Panc1 (cell line): Measurements from ENCODE around the gene INPP5F. TPM values are rescaled to one million over a fixed set of nuclear protein-coding genes. Genes with fewer than 3 reads are reported as not detected.
"Not testable (repeated sequence)": the region's sequence is repeated elsewhere in the genome, so short reads cannot be mapped to it uniquely, and the experiment has no call there.

Experiments used
- ATAC-seq: fragments of 200-7000 bp; cut with Tn5 transposase; 2 replicates; pipeline ENCODE4 v1.9.1; 2020; ENCODE audit warnings: mild to moderate bottlenecking, moderate library complexity
- BruUV-seq: library from RNA; stranded (reverse); fragments of 400-500 nt; replicated peaks from 2 replicates; lab custom pipeline; 2021; lab: Mats Ljungman, UMichigan
- CTCF ChIA-PET: fragments of 300-600 bp; sonication (Branson Sonifier 250); formaldehyde crosslinking; loops from one replicate; lab custom pipeline; 2022; ENCODE audit warnings: antibody characterized with exemption; lab: Charles Lee
- POLR2A ChIA-PET: fragments of 300-600 bp; sonication (Branson Sonifier 250); formaldehyde crosslinking; loops from one replicate; lab custom pipeline; 2022; ENCODE audit warnings: antibody characterized with exemption; lab: Charles Lee
- DNase-seq: peaks from one replicate; pipeline ENCODE4 v3.0.0-alpha.2; 2010; ENCODE audit warnings: low read depth, low spot score
- H3K27ac ChIP-seq: 2 replicates; pipeline ENCODE4 v1.5.1; 2011; ENCODE audit warnings: mild to moderate bottlenecking, low read length, inconsistent platforms
- H3K27me3 ChIP-seq: fragments of 200-500 bp; sonication (Bioruptor generic); 2 replicates; pipeline ENCODE4 v1.6.0; 2014; ENCODE audit warnings: low read length, inconsistent platforms; ENCODE audit not compliant: control insufficient read depth, insufficient read depth
- H3K36me3 ChIP-seq: fragments of 200-500 bp; sonication (Bioruptor generic); 2 replicates; pipeline ENCODE4 v1.5.1; 2014; ENCODE audit warnings: inconsistent platforms, mild to moderate bottlenecking, low read length, moderate library complexity; ENCODE audit not compliant: control insufficient read depth, insufficient read depth
- H3K4me1 ChIP-seq: 2 replicates; pipeline ENCODE4 v1.5.1; 2011; ENCODE audit warnings: inconsistent platforms, mild to moderate bottlenecking, low read length, moderate library complexity; ENCODE audit not compliant: control insufficient read depth, insufficient read depth
- H3K4me3 ChIP-seq, 2 experiments: 2 replicates each; pipeline ENCODE4 v1.5.1; 2011 to 2012; ENCODE audit warnings: low read depth in 2 of 2, low read length in 2 of 2, mild to moderate bottlenecking in 2 of 2, inconsistent platforms in 1 of 2, moderate library complexity in 1 of 2
- H3K9me3 ChIP-seq: fragments of 200-500 bp; sonication (Bioruptor generic); 2 replicates; pipeline ENCODE4 v1.5.1; 2014; ENCODE audit warnings: low read depth, mild to moderate bottlenecking, inconsistent platforms, low read length, moderate library complexity; ENCODE audit not compliant: control insufficient read depth, insufficient read depth
- CTCF ChIP-seq: fragments of 450-650 bp; IDR thresholded peaks from 2 replicates; pipeline ENCODE4 v1.5.1; 2017; ENCODE audit warnings: mild to moderate bottlenecking
- POLR2AphosphoS5 ChIP-seq: IDR thresholded peaks from 2 replicates; pipeline ENCODE4 v1.6.1; 2012; ENCODE audit warnings: mild to moderate bottlenecking, low read depth, low read length, moderate library complexity
- REST ChIP-seq, 2 experiments: IDR thresholded peaks; 2 replicates each; pipeline ENCODE4 v1.6.1; 2011 to 2012; ENCODE audit warnings: low read depth in 2 of 2, control low read depth in 1 of 2, low read length in 1 of 2, mild to moderate bottlenecking in 1 of 2, moderate library complexity in 1 of 2; ENCODE audit not compliant: insufficient read depth in 1 of 2
- SIN3A ChIP-seq: IDR thresholded peaks from 2 replicates; pipeline ENCODE4 v1.6.1; 2012; ENCODE audit warnings: low read depth, mild to moderate bottlenecking, low read length, moderate library complexity, borderline replicate concordance; ENCODE audit not compliant: insufficient read depth
- TCF7L2 ChIP-seq: IDR thresholded peaks from 2 replicates; pipeline ENCODE4 v1.6.1; 2011; ENCODE audit warnings: mild to moderate bottlenecking, low read depth, low read length, inconsistent platforms
- in situ Hi-C: cut with HindIII; loops from 2 replicates; pipeline ENCODE4 v1.10.0; 2016; ENCODE audit warnings: low sequenced_read_pairs, low pct_unique_long_range_greater_than_20kb
- intact Hi-C: fragments of 100-400 bp; cut with micrococcal nuclease; formaldehyde crosslinking; loops from one replicate; pipeline ENCODE4 v1.10.0; 2022; ENCODE audit not compliant: unreplicated experiment
- total RNA-seq: library from RNA; stranded (reverse); gene quantifications from one replicate; pipeline ENCODE4 v1.2.1, GENCODE V29; 2021; ENCODE audit not compliant: unreplicated experiment

Gene INPP5F
- total RNA-seq, 1 experiment from 2014 or later: 26.7 TPM

GRCh38 chr10:119710935-119711334 is 14.9 kb upstream of the INPP5F start:
- H3K4me1 ChIP-seq, H3K4me3 ChIP-seq, DNase-seq, intact Hi-C loops, CTCF ChIA-PET, H3K36me3 ChIP-seq, H3K27me3 ChIP-seq, in situ Hi-C loops, POLR2A ChIA-PET, BruUV-seq, ATAC-seq, H3K27ac ChIP-seq, H3K9me3 ChIP-seq: not testable (repeated sequence)

DNA sequence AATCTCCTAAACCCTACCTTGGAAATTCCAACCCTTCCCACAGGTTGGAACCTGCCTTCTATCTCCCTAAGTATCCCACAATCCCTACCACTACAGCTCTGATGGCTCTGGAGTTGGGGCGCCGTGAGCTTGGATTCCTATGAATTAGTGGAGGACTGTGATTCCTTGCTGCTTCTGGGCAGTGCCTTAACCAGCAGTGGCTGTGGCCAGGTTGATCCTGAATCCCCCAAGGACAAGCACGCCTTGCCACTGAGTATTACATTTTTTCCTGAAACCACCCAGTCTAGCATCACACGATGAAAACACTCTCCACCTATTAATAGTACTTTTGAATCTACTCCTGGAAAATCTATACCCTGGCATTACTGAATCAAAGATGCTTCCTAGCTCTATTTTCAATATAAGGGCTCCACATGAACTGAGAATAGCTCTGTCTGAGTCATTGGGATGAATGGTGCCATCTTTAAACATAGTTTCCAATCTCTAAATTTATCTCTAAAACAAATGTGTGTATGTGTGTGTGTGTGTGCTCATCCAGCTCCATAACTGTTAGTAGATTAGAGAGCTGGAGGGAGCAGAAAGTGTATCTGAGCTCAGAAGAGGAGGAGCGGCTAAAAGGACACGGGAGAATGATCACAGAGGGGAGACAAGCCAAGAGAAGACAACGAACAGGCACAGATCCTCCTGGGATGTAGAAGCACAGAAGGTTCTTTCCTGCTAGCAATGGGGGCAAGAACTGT is 11.9 kb upstream of the INPP5F start:
- Histone ChIP-seq H3K9me3 (no peaks in the 10 kb centered on the region), H3K27ac (no peak overlapping the region), H3K4me3 (no peak overlapping the region), H3K27me3 (no peaks in the 10 kb centered on the region), H3K36me3 (no peaks in the 10 kb centered on the region), H3K4me1 (no peaks in the 10 kb centered on the region)
- ATAC-seq: no peak
- BruUV-seq: no TSS peak
- TF ChIP-seq CTCF: no peak
- no peak for TF ChIP-seq TCF7L2
- TF ChIP-seq REST (IDR thresholded peaks at IDR 0.05; ENCODE audit: insufficient read depth in 1 of 2, low read depth in 2 of 2, low read length in 1 of 2): no peak
- TF ChIP-seq SIN3A: no peak
- no peak for TF ChIP-seq POLR2AphosphoS5
- intact Hi-C loops (no loop called here), in situ Hi-C loops (no loop called here)
- DNase-seq: no peak
- CTCF ChIA-PET: no interaction called here
- POLR2A ChIA-PET: interaction anchor here (0.8 kb wide), 1 partner anchor 515 kb away, joined by 3 read pairs; no protein-coding TSS in a partner anchor

GRCh38 chr10:119714484-119714816 is 11.4 kb upstream of the INPP5F start:
- H3K4me1 ChIP-seq: no peaks in the 10 kb centered on the region
- no peaks in the 10 kb centered on the region for H3K9me3 ChIP-seq
- H3K27me3 ChIP-seq: no peaks in the 10 kb centered on the region
- POLR2A ChIA-PET: no interaction called here
- no peak overlapping the region for H3K4me3 ChIP-seq
- CTCF ChIA-PET: interaction anchor here (0.5 kb wide), 1 partner anchor 182 kb away, joined by 4 read pairs; no protein-coding TSS in a partner anchor
- no peak for ATAC-seq
- no peak overlapping the region for H3K27ac ChIP-seq
- in situ Hi-C loops (no loop called here), intact Hi-C loops (no loop called here)
- BruUV-seq: no TSS peak
- no peaks in the 10 kb centered on the region for H3K36me3 ChIP-seq
- DNase-seq: no peak
- TF ChIP-seq REST (IDR thresholded peaks at IDR 0.05; ENCODE audit: insufficient read depth in 1 of 2, low read depth in 2 of 2, low read length in 1 of 2) (no peak), SIN3A (no peak), POLR2AphosphoS5 (no peak), CTCF (no peak), TCF7L2 (no peak)
